22Rv1 (cell line): ENCODE measurements around the gene KIAA1958.

Source experiments
- ZFX ChIP-seq: fragments of 450-650 bp; IDR thresholded peaks from 2 replicates; pipeline ENCODE4 v1.6.1; 2017; ENCODE audit warnings: antibody characterized with exemption, borderline replicate concordance
- TF ChIP-seq, protein P1 (sequence below): fragments of 450-650 bp; IDR thresholded peaks from 2 replicates; pipeline ENCODE4 v1.5.1; 2017; ENCODE audit warnings: mild to moderate bottlenecking

DNA sequence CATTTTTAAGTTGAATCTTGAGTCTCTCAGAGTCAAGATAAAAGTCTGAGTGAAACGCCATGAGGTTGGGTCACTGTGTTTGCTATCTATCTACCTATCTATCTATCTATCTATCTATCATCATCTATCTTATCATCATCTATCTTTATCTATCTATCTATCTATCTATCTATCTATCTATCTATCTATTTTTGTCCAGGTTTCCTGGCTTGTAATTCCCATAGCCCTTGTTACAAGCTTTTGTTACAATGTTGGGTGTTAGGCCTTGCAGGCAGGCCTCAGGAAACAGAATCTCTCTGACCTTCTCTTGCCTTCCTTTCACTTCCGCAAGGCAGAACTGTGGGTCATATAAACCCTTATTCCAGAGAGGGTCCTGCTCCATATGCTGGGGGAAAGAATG, 12.6 kb upstream of the KIAA1958 start:
- TF ChIP-seq, protein P1, sequence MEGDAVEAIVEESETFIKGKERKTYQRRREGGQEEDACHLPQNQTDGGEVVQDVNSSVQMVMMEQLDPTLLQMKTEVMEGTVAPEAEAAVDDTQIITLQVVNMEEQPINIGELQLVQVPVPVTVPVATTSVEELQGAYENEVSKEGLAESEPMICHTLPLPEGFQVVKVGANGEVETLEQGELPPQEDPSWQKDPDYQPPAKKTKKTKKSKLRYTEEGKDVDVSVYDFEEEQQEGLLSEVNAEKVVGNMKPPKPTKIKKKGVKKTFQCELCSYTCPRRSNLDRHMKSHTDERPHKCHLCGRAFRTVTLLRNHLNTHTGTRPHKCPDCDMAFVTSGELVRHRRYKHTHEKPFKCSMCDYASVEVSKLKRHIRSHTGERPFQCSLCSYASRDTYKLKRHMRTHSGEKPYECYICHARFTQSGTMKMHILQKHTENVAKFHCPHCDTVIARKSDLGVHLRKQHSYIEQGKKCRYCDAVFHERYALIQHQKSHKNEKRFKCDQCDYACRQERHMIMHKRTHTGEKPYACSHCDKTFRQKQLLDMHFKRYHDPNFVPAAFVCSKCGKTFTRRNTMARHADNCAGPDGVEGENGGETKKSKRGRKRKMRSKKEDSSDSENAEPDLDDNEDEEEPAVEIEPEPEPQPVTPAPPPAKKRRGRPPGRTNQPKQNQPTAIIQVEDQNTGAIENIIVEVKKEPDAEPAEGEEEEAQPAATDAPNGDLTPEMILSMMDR: no peak
- TF ChIP-seq ZFX: no peak
